Duodenal mucosa (tissue), 2 donors: ENCODE results near the gene TERT.
"Not testable (repeated sequence)": the region's sequence is repeated elsewhere in the genome, so short reads cannot be mapped to it uniquely, and the experiment has no call there.

Experiments
- H3K27ac ChIP-seq: one replicate; pipeline ENCODE4 v1.7.0; 2013; ENCODE audit warnings: low read depth, low read length
- H3K27me3 ChIP-seq, 2 donors: one replicate each; pipeline ENCODE4 v1.7.0; 2013; ENCODE audit warnings: low read length in 2 of 2, control low read depth in 1 of 2; ENCODE audit not compliant: insufficient read depth in 2 of 2, control insufficient read depth in 1 of 2
- H3K36me3 ChIP-seq, 2 donors: one replicate each; pipeline ENCODE4 v1.7.0; 2013; ENCODE audit warnings: low read length in 2 of 2, control low read depth in 1 of 2; ENCODE audit not compliant: insufficient read depth in 2 of 2, control insufficient read depth in 1 of 2
- H3K4me1 ChIP-seq, 2 donors: one replicate each; pipeline ENCODE4 v1.7.0; 2013; ENCODE audit warnings: low read length in 2 of 2, control low read depth in 1 of 2; ENCODE audit not compliant: insufficient read depth in 2 of 2, control insufficient read depth in 1 of 2
- H3K4me3 ChIP-seq, 2 donors: one replicate each; pipeline ENCODE4 v1.7.0; 2013; ENCODE audit warnings: low read length in 2 of 2, low read depth in 1 of 2
- H3K9ac ChIP-seq, 2 donors: one replicate each; pipeline ENCODE4 v1.7.0; 2013; ENCODE audit warnings: low read length in 2 of 2, low read depth in 1 of 2
- H3K9me3 ChIP-seq, 2 donors: one replicate each; pipeline ENCODE4 v1.7.0; 2013; ENCODE audit warnings: low read length in 2 of 2, control low read depth in 1 of 2; ENCODE audit not compliant: control insufficient read depth in 1 of 2

The TERT gene

DNA sequence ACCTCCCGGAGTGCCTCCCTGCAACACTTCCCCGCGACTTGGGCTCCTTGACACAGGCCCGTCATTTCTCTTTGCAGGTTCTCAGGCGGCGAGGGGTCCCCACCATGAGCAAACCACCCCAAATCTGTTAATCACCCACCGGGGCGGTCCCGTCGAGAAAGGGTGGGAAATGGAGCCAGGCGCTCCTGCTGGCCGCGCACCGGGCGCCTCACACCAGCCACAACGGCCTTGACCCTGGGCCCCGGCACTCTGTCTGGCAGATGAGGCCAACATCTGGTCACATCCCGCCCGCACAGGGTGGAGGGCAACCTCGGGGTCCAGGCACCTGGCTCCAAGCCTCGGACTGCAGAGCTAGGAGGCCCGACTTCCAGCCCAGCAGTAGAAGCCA lies 776 bp upstream of the TERT start:
- H3K4me3 ChIP-seq, result no peak overlapping the region
- no peaks in the 10 kb centered on the region for H3K9me3 ChIP-seq
- H3K27ac ChIP-seq, result no peak overlapping the region
- no peak overlapping the region for H3K9ac ChIP-seq
- peaks cover 9 to 11% of the 10 kb centered on the region in 2 donors for H3K4me1 ChIP-seq
- H3K27me3 ChIP-seq, result peaks cover 0 to 3% of the 10 kb centered on the region in 2 donors
- H3K36me3 ChIP-seq, result no peaks in the 10 kb centered on the region

DNA sequence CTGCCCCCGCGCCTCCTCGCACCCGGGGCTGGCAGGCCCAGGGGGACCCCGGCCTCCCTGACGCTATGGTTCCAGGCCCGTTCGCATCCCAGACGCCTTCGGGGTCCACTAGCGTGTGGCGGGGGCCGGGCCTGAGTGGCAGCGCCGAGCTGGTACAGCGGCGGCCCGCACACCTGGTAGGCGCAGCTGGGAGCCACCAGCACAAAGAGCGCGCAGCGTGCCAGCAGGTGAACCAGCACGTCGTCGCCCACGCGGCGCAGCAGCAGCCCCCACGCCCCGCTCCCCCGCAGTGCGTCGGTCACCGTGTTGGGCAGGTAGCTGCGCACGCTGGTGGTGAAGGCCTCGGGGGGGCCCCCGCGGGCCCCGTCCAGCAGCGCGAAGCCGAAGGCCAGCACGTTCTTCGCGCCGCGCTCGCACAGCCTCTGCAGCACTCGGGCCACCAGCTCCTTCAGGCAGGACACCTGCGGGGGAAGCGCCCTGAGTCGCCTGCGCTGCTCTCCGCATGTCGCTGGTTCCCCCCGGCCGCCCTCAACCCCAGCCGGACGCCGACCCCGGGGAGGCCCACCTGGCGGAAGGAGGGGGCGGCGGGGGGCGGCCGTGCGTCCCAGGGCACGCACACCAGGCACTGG lies 548 bp downstream of the TERT start:
- H3K9me3 ChIP-seq, result no peaks in the 10 kb centered on the region
- H3K27ac ChIP-seq, result no peak overlapping the region
- peaks cover 0 to 3% of the 10 kb centered on the region in 2 donors for H3K27me3 ChIP-seq
- no peak overlapping the region for H3K4me3 ChIP-seq
- peaks cover 9 to 11% of the 10 kb centered on the region in 2 donors for H3K4me1 ChIP-seq
- H3K36me3 ChIP-seq, result no peaks in the 10 kb centered on the region
- H3K9ac ChIP-seq, result no peak overlapping the region

DNA sequence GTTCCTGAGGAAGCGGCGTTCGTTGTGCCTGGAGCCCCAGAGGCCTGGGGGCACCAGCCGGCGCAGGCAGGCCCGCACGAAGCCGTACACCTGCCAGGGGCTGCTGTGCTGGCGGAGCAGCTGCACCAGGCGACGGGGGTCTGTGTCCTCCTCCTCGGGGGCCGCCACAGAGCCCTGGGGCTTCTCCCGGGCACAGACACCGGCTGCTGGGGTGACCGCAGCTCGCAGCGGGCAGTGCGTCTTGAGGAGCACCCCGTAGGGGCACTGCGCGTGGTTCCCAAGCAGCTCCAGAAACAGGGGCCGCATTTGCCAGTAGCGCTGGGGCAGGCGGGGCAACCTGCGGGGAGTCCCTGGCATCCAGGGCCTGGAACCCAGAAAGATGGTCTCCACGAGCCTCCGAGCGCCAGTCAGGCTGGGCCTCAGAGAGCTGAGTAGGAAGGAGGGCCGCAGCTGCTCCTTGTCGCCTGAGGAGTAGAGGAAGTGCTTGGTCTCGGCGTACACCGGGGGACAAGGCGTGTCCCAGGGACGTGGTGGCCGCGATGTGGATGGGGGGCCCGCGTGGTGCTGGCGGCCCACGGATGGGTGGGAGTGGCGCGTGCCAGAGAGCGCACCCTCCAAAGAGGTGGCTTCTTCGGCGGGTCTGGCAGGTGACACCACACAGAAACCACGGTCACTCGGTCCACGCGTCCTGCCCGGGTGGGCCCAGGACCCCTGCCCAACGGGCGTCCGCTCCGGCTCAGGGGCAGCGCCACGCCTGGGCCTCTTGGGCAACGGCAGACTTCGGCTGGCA lies 1.3 kb downstream of the TERT start:
- no peaks in the 10 kb centered on the region for H3K9me3 ChIP-seq
- peaks cover 9 to 11% of the 10 kb centered on the region in 2 donors for H3K4me1 ChIP-seq
- H3K27ac ChIP-seq, result no peak overlapping the region
- H3K9ac ChIP-seq, result no peak overlapping the region
- peaks cover 0 to 3% of the 10 kb centered on the region in 2 donors for H3K27me3 ChIP-seq
- no peak overlapping the region for H3K4me3 ChIP-seq
- no peaks in the 10 kb centered on the region for H3K36me3 ChIP-seq

DNA sequence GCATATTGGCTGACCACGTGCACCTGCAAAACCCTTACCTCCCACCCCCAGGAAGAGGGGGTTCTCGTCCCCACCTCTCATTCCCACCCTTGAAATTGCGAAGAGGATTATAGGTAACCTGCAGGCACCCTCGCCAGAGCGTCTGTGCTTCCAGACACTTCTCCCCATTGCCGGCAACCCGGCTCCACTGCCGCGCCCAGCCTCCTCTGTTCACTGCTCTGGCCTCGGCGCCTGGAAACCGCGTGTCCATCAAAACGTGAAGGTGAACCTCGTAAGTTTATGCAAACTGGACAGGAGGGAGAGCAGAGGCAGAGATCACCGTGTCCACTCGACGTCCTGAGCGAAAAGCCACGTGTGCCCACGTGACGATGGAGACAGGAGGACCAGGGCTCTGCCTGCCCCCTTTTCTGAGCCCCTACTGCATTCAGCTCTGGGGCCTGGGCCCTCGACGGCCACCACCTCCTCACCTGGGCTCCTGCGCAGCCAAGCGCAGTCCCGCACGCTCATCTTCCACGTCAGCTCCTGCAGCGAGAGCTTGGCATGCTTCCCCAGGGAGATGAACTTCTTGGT lies 1.9 kb downstream of the TERT start:
- H3K9ac ChIP-seq, result no peak overlapping the region
- no peak overlapping the region for H3K4me3 ChIP-seq
- peaks cover 0 to 3% of the 10 kb centered on the region in 2 donors for H3K27me3 ChIP-seq
- no peaks in the 10 kb centered on the region for H3K36me3 ChIP-seq
- H3K4me1 ChIP-seq, result peaks cover 9 to 11% of the 10 kb centered on the region in 2 donors
- H3K27ac ChIP-seq, result no peak overlapping the region
- no peaks in the 10 kb centered on the region for H3K9me3 ChIP-seq

DNA sequence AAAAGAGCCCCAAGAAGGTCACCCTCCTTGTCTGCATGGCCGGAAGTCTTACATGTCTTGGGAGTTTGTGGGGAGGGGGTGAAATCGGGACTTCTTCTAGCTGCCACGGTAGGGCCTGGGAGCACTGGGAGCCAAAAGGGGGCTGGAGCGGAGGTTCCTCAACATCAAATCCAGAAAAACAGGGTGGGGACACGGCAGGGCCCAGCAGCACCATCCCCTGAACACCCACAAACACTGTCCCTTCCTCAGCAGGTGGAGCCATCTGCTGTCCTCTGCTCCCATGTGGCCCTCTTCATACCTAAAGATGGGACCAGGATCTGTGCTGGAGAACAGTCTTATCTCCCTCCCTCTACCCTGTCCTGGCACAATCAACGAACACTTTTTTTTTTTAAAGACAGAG lies 2.7 kb downstream of the TERT start:
- no peaks in the 10 kb centered on the region for H3K36me3 ChIP-seq
- H3K27me3 ChIP-seq, result peaks cover 0 to 3% of the 10 kb centered on the region in 2 donors
- no peaks in the 10 kb centered on the region for H3K9me3 ChIP-seq
- H3K27ac ChIP-seq, result no peak overlapping the region
- H3K4me1 ChIP-seq, result peaks cover 9 to 11% of the 10 kb centered on the region in 2 donors
- H3K9ac ChIP-seq, result no peak overlapping the region
- peak overlapping the region in 1 of 2 donors; percentile 22 for H3K4me3 ChIP-seq

DNA sequence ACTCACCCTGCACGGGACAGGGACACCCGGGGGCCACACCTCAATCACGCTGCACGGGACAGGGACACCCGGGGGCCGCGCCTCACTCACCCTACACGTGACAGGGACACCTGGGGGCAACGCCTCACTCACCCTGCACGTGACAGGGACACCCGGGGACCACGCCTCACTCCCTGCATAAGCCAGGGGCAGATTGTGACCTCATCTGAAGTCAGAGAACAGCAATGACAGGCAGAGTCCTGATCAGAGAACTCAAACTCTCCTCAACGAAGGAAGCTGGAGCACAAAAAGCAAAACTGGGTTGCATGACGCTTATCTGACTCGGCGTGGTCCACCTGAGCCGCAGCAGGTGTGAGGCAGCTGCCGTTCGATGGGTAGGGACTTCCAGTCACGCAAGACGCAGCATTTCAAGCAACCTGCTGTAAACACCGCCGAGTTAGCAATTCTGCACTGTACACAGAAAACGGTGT lies 3.2 kb downstream of the TERT start:
- Histone ChIP-seq H3K9me3 (no peaks in the 10 kb centered on the region), H3K36me3 (no peaks in the 10 kb centered on the region), H3K9ac (no peak overlapping the region), H3K27me3 (peaks cover 0 to 3% of the 10 kb centered on the region in 2 donors), H3K27ac (no peak overlapping the region), H3K4me3 (peak overlapping the region in 1 of 2 donors; percentile 22), H3K4me1 (peaks cover 9 to 11% of the 10 kb centered on the region in 2 donors)

DNA sequence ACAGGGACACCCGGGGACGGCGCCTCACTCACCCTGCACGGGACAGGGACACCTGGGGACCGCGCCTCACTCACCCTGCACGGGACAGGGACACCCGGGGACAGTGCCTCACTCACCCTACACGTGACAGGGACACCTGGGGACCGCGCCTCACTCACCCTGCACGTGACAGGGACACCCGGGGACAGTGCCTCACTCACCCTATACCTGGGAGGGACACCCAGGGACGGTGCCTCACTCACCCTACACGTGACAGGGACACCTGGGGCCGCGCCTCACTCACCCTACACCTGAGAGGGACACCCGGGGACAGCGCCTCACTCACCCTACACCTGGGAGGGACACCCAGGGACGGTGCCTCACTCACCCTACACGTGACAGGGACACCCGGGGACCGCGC lies 3.9 kb downstream of the TERT start:
- not testable (repeated sequence) for H3K9ac ChIP-seq, H3K27ac ChIP-seq, H3K9me3 ChIP-seq, H3K27me3 ChIP-seq, H3K36me3 ChIP-seq, H3K4me3 ChIP-seq
- H3K4me1 ChIP-seq, result peaks cover 9 to 11% of the 10 kb centered on the region in 2 donors

DNA sequence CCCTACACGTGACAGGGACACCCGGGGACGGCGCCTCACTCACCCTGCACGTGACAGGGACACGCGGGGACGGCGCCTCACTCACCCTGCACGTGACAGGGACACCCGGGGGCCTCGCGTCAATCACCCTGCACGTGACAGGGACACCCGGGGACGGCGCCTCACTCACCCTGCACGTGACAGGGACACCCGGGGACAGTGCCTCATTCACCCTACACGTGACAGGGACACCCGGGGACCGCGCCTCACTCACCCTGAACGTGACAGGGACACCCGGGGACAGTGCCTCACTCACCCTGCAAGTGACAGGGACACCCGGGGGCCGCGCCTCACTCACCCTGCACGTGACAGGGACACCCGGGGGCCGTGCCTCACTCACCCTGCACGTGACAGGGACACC lies 5.3 kb downstream of the TERT start:
- H3K4me1 ChIP-seq, result peaks cover 9 to 11% of the 10 kb centered on the region in 2 donors
- not testable (repeated sequence) for H3K9me3 ChIP-seq, H3K9ac ChIP-seq, H3K36me3 ChIP-seq, H3K4me3 ChIP-seq, H3K27me3 ChIP-seq, H3K27ac ChIP-seq

DNA sequence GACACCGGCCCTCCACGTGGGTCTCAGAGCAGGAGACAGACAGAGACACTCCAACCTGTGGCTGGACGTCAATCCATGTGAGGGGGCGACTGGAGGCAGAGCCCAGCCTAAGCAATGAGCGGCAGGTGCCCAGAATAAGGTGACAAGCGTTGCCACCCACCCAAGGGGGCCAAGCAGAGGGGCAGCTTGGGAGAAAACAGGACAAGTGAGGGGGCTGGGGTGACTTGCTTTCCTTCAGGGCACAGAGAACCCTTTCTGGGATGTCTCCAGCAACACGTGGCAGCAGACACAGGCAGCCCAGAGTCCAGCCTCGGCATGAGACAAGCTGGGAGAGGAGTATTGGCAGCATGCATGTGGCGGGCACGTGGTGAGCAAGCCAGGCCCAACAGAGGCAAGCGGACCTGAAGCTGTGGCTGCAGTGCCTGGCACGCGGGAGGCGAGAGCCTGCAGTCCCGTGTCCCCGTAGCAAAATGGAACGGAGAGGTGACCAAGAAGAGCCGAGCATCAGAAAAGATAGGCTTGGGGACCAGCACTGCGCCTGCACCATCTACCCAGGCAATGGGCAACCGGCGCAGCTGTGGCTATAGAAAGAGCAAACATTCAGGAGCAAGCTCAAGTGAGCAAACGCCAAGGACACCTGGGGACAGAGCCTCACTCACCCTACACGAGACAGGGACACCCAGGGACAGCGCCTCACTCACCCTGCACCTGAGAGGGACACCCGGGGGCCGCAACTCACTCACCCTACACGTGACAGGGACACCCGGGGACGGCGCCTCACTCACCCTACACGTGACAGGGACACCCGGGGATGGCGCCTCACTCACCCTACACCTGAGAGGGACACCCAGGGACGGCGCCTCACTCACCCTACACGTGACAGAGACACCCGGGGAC lies 6.2 kb downstream of the TERT start:
- peaks cover 8 to 9% of the 10 kb centered on the region in 2 donors for H3K4me1 ChIP-seq
- no peaks in the 10 kb centered on the region for H3K36me3 ChIP-seq
- no peaks in the 10 kb centered on the region for H3K9me3 ChIP-seq
- H3K27me3 ChIP-seq, result peaks cover 0 to under 1% of the 10 kb centered on the region in 2 donors
- no peak overlapping the region for H3K4me3 ChIP-seq
- H3K9ac ChIP-seq, result no peak overlapping the region
- no peak overlapping the region for H3K27ac ChIP-seq
